A549 (cell line): Measurements from ENCODE around the gene SH3PXD2B.

Experiments used
- BCL3 ChIP-seq: fragments of >200 bp; sonication (Bioruptor Twin); formaldehyde crosslinking; IDR thresholded peaks from 3 replicates; pipeline ENCODE4 v1.6.1; 2016
- CTCF ChIP-seq: fragments of >200 bp; sonication (Bioruptor Twin); formaldehyde crosslinking; IDR thresholded peaks from 3 replicates; pipeline ENCODE4 v1.5.1; 2016
- JUN ChIP-seq, 2 experiments: fragments of >200 bp; sonication (Bioruptor Twin); formaldehyde crosslinking; IDR thresholded peaks; 2 replicates in 1 of 2; 3 replicates in 1 of 2; pipeline ENCODE4 v1.6.1; 2016 to 2017
- KDM5A ChIP-seq: fragments of 200-600 bp; sonication (generic); IDR thresholded peaks from 2 replicates; pipeline ENCODE4 v1.6.1; 2016; ENCODE audit warnings: antibody characterized with exemption, mild to moderate bottlenecking
- MAFK ChIP-seq: fragments of 450-650 bp; IDR thresholded peaks from 2 replicates; pipeline ENCODE4 v1.6.1; 2014; ENCODE audit not compliant: partially characterized antibody
- MAX ChIP-seq: IDR thresholded peaks from 2 replicates; pipeline ENCODE4 v1.6.1; 2012
- POLR2A ChIP-seq: IDR thresholded peaks from 2 replicates; pipeline ENCODE4 v1.6.1; 2012; ENCODE audit warnings: mild to moderate bottlenecking, low read length
- REST ChIP-seq: fragments of 200-600 bp; sonication (generic); IDR thresholded peaks from 2 replicates; pipeline ENCODE4 v1.6.1; 2016; ENCODE audit warnings: antibody characterized with exemption, mild to moderate bottlenecking, moderate library complexity
- SMC3 ChIP-seq: fragments of >200 bp; sonication (Bioruptor Twin); formaldehyde crosslinking; IDR thresholded peaks from 3 replicates; pipeline ENCODE4 v1.6.1; 2018; ENCODE audit warnings: inconsistent platforms
- USF2 ChIP-seq: fragments of 450-650 bp; IDR thresholded peaks from 2 replicates; pipeline ENCODE4 v1.6.1; 2014; ENCODE audit warnings: antibody characterized with exemption

GRCh38 chr5:172285226-172286143 lies 168.8 kb downstream of the SH3PXD2B start:
- TF ChIP-seq REST (no peak), CTCF (no peak), MAX (no peak), KDM5A (no peak), SMC3 (no peak), JUN (IDR thresholded peaks at IDR 0.05) (no peak), POLR2A (no peak), BCL3 (no peak), USF2 (no peak), MAFK (no peak)
